VCaP (cell line): ENCODE data around the gene A2ML1.

Experiments
- H3K27ac ChIP-seq: fragments of 450-650 bp; 2 replicates; pipeline ENCODE4 v1.5.1; 2017
- CTCF ChIP-seq: fragments of 450-650 bp; conservative IDR thresholded peaks from 2 replicates; pipeline ENCODE4 v1.5.1; 2017; ENCODE audit warnings: mild to moderate bottlenecking, moderate library complexity

Gene A2ML1

GRCh38 chr12:8870586-8870985 lies 48.2 kb downstream of the A2ML1 start:
- TF ChIP-seq CTCF, result no peak
- H3K27ac ChIP-seq, result no peak overlapping the region

- no peak overlapping the region for H3K27ac ChIP-seq
- TF ChIP-seq CTCF, result no peak
Measured at GRCh38 chr12:8871068-8871467, 48.6 kb downstream of the A2ML1 start.

DNA sequence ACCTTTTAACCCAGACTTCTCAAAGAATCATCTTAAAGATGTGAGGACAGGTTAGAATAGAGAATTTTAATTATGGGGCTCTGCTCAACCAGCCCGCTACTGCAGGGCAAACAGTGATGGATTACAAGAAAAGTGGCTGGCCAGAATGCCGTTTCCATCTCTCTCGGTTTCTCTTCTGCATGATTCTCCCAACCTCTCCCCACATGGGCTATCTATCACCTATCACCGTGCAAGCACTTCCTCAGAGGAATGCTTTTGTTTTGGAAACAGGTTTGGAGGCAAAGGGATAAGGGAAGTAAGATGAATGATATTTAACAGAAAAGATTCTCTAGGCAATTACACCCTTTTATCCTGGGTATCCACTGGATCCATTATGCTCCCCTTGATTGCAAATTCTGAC lies 54.5 kb downstream of the A2ML1 start:
- no peak for TF ChIP-seq CTCF
- H3K27ac ChIP-seq, result no peak overlapping the region

DNA sequence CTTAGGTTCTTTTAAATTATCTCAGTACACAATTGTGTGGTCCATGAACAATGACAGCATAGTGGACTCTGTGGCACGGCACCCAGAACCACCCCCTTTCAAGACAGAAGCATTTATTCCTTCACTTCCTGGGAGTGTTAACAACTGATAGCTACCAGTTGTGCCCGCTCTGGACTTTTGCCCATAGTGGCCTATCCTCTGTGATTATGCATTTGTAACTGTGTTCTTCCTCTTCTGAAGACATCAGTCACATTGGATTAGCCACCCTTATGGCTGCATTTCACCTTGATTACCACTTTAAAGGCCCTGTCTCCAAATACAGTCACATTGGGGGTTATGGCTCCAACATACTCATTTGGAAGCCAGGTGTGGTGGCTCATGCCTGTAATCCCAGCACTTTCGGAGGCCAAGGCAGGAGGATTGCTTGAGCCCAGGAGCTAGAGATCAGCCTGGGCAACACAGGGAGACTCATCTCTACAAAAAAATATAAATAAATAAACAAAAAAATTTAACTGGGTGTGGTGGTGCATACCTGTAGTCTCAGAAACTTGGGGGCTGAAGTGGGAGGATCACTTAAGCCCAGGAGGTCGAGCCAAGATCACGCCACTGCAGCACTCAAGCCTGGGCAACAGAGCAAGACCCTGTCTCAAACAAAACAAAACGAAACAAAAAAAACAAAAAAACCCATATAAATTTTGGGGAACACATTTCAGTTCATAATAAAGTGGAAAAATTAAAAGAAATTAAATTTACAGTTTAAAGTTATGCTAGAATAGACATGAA lies 64.3 kb downstream of the A2ML1 start:
- H3K27ac ChIP-seq, result no peak overlapping the region
- TF ChIP-seq CTCF, result no peak

DNA sequence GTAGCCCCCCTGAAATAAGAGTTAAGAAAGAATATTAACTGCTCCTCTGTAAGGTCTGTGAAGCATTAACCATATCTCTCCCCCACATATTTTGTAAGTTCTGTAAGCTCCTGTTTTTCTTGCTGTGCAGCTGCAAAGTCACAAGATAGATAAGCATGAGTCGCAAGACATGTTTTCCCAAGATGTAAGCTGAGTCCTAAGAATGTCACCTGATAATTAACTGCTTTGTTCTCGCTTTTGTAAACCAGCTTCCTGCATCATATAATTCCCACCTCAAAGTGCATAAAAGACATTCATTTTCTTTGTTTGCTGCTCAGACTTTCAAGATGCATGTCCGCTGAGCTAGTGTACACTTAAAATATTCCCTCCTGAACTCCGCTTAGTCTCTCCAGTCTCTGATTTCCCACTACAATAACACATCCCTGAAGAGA lies 64.9 kb downstream of the A2ML1 start:
- H3K27ac ChIP-seq, result no peak overlapping the region
- no peak for TF ChIP-seq CTCF

DNA sequence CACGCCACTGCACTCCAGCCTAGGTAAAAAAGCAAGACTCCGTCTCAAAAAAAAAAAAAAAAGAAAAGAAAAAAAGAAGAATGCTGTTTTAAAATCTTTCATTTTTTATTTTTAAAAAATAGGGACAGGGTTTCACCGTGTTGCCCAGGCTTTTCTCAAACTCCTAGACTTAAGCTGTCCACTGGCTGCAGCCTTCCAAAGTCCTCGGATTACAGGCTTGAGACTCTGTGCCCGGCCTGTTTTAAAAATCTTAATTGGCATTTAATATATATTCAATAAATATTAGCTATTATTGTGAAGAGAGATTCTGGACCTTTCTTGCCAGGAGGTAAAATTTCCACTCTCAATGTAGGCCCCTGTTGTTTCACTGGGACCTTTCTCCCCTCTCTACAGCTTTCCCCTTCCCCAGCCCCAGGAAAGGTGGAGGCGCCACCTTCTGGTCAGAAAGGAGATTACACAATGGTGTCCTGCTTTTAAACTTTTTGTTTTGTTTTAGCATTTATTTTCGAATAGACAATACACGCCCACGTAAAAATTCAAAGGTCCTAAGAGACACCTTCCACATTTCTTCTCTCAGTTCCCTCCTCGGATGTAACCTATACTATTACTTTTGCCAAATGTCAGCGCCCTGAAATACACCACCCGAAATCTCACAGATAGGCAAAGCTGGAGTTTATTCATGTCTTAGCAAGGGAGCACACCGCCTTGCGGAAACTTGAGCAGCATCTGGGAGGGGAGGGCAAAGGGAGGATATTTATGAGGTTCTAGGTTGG lies 68.1 kb downstream of the A2ML1 start:
- H3K27ac ChIP-seq, result 0 out of 2 replicates have a peak overlapping the region, but pooled peaks have one; percentile 0
- peak; percentile 97 for TF ChIP-seq CTCF

DNA sequence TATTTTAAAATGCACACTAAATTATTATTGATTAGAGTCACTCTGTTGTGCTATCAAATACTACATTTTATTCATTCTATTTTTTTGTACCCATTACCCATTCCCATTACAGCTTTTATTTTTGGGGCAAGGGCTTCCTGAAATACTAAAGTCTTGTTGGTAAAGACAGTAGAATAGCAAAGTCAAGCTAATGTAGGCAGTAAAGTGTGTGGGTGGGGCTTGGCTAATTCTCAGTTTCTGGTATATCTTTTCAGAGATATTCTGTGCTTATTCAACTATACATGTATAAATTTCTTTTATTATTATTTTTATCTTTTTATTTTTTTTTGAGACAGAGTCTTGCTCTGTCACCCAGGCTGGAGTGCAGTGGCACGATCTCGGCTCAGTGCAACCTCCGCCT lies 69.6 kb downstream of the A2ML1 start:
- TF ChIP-seq CTCF, result no peak
- no peak overlapping the region for H3K27ac ChIP-seq
